ENCODE data around the gene PLIN1. TPM values are rescaled to one million over a fixed set of nuclear protein-coding genes. Genes with fewer than 3 reads are reported as not detected.

PLIN1 gene
- total RNA-seq, 4 donors from 2014 or later = 4.6 to 48.3 (median 11.9) TPM

GRCh38 chr15:89625716-89626115, 53.5 kb downstream of the PLIN1 start:
- no peak overlapping the region for H3K4me3 ChIP-seq
- no peaks in the 10 kb centered on the region for H3K4me1 ChIP-seq
- intact Hi-C loops (cut with DNase I; ENCODE audit: low total_unique reads) (no loop called here), in situ Hi-C loops (cut with MboI; ENCODE audit: low pct_ligation_motif_present in 1 of 4, low pct_unique_long_range_greater_than_20kb in 1 of 4, low sequenced_read_pairs in 3 of 4) (no loop called here)
- TF ChIP-seq POLR2A (IDR thresholded peaks at IDR 0.05) (no peak), POLR2AphosphoS5 (IDR thresholded peaks at IDR 0.05) (no peak), CTCF (IDR thresholded peaks at IDR 0.05) (no peak), EP300 (IDR thresholded peaks at IDR 0.05; ENCODE audit: low read depth) (no peak)
- H3K27ac ChIP-seq = no peak overlapping the region
- no peaks in the 10 kb centered on the region for H3K27me3 ChIP-seq
- H3K36me3 ChIP-seq = no peaks in the 10 kb centered on the region
- WGBS, 2 donors (ENCODE audit: low coverage in 1 of 2) = 94 to 98% methylated on average over 7 to 9 of the region's 9 CpGs
- H3K9me3 ChIP-seq = no peaks in the 10 kb centered on the region
- no peak for DNase-seq

GRCh38 chr15:89623165-89623564, 56.0 kb downstream of the PLIN1 start:
- intact Hi-C loops (cut with DNase I; ENCODE audit: low total_unique reads) (no loop called here), in situ Hi-C loops (cut with MboI; ENCODE audit: low pct_ligation_motif_present in 1 of 4, low pct_unique_long_range_greater_than_20kb in 1 of 4, low sequenced_read_pairs in 3 of 4) (no loop called here)
- Histone ChIP-seq H3K27ac (no peak overlapping the region), H3K27me3 (no peaks in the 10 kb centered on the region), H3K36me3 (no peaks in the 10 kb centered on the region), H3K4me3 (no peak overlapping the region), H3K4me1 (no peaks in the 10 kb centered on the region), H3K9me3 (no peaks in the 10 kb centered on the region)
- TF ChIP-seq POLR2A (IDR thresholded peaks at IDR 0.05) = no peak
- no peak for TF ChIP-seq POLR2AphosphoS5 (IDR thresholded peaks at IDR 0.05)
- no peak for TF ChIP-seq EP300 (IDR thresholded peaks at IDR 0.05; ENCODE audit: low read depth)
- TF ChIP-seq CTCF (IDR thresholded peaks at IDR 0.05) = no peak
- 58 to 68% methylated on average over 1 of the region's 1 CpG for WGBS, 2 donors (ENCODE audit: low coverage in 1 of 2)
- DNase-seq = no peak

GRCh38 chr15:89621547-89621946, 57.6 kb downstream of the PLIN1 start:
- no peaks in the 10 kb centered on the region for H3K9me3 ChIP-seq
- no peak for DNase-seq
- TF ChIP-seq POLR2A (IDR thresholded peaks at IDR 0.05) = no peak
- no peak for TF ChIP-seq CTCF (IDR thresholded peaks at IDR 0.05)
- no peak for TF ChIP-seq EP300 (IDR thresholded peaks at IDR 0.05; ENCODE audit: low read depth)
- TF ChIP-seq POLR2AphosphoS5 (IDR thresholded peaks at IDR 0.05) = no peak
- no peaks in the 10 kb centered on the region for H3K27me3 ChIP-seq
- 74 to 88% methylated on average over 4 of the region's 4 CpGs for WGBS, 2 donors (ENCODE audit: low coverage in 1 of 2)
- H3K27ac ChIP-seq = no peak overlapping the region
- intact Hi-C loops (cut with DNase I; ENCODE audit: low total_unique reads) (no loop called here), in situ Hi-C loops (cut with MboI; ENCODE audit: low pct_ligation_motif_present in 1 of 4, low pct_unique_long_range_greater_than_20kb in 1 of 4, low sequenced_read_pairs in 3 of 4) (no loop called here)
- H3K4me3 ChIP-seq = no peak overlapping the region
- peaks cover 0 to 2% (median 0%) of the 10 kb centered on the region in 4 donors for H3K36me3 ChIP-seq
- H3K4me1 ChIP-seq = no peaks in the 10 kb centered on the region

- 91% methylated on average over 4 of the region's 4 CpGs; no CpG with 5 or more reads in 1 of the 2 donors for WGBS, 2 donors (ENCODE audit: low coverage in 1 of 2)
- in situ Hi-C loops (cut with MboI; ENCODE audit: low pct_ligation_motif_present in 1 of 4, low pct_unique_long_range_greater_than_20kb in 1 of 4, low sequenced_read_pairs in 3 of 4) = no loop called here
- intact Hi-C loops (cut with DNase I; ENCODE audit: low total_unique reads) = no loop called here
- H3K9me3 ChIP-seq = peaks cover 7 to 12% of the 10 kb centered on the region in 2 donors
- DNase-seq = no peak
- peaks cover 0 to 11% (median 0%) of the 10 kb centered on the region in 4 donors for H3K36me3 ChIP-seq
- TF ChIP-seq EP300 (IDR thresholded peaks at IDR 0.05; ENCODE audit: low read depth) = no peak
- TF ChIP-seq CTCF (IDR thresholded peaks at IDR 0.05) = no peak
- TF ChIP-seq POLR2A (IDR thresholded peaks at IDR 0.05) = no peak
- TF ChIP-seq POLR2AphosphoS5 (IDR thresholded peaks at IDR 0.05) = no peak
- no peak overlapping the region for H3K27ac ChIP-seq
- no peaks in the 10 kb centered on the region for H3K4me1 ChIP-seq
- H3K27me3 ChIP-seq = no peaks in the 10 kb centered on the region
- H3K4me3 ChIP-seq = no peak overlapping the region
Measured at GRCh38 chr15:89616228-89616627, 62.9 kb downstream of the PLIN1 start.

Data from transverse colon (tissue), 4 donors.